WTC11 (cell line): Measurements from ENCODE around the gene CFAP251. TPM values are rescaled to one million over a fixed set of nuclear protein-coding genes. Genes with fewer than 3 reads are reported as not detected.

Experiments
- ATAC-seq: fragments of 200-7000 bp; cut with Tn5 transposase; 2 replicates; pipeline ENCODE4 v1.10.0; 2021; ENCODE audit warnings: mild to moderate bottlenecking, moderate library complexity
- CTCF ChIA-PET: fragments of 300-600 bp; sonication (Branson Sonifier 250); formaldehyde crosslinking; loops from one replicate; lab custom pipeline; 2021; ENCODE audit warnings: antibody characterized with exemption; lab: Charles Lee
- POLR2A ChIA-PET: fragments of 350-600 bp; sonication (Branson Sonifier 250); formaldehyde crosslinking; loops from one replicate; lab custom pipeline; 2021; ENCODE audit warnings: antibody characterized with exemption; lab: Charles Lee
- DNase-seq: peaks from one replicate; pipeline ENCODE4 v3.0.0; 2021; ENCODE audit warnings: low spot score
- H3K27ac Mint-ChIP-seq: 2 replicates; pipeline ENCODE4 v1.8.0; 2021; ENCODE audit warnings: mixed read lengths
- H3K27me3 Mint-ChIP-seq: 2 replicates; pipeline ENCODE4 v1.8.0; 2021; ENCODE audit warnings: low read depth, mild to moderate bottlenecking, moderate library complexity, mixed read lengths
- H3K36me3 Mint-ChIP-seq: 2 replicates; pipeline ENCODE4 v1.8.0; 2021; ENCODE audit warnings: mixed read lengths
- H3K4me1 Mint-ChIP-seq: 2 replicates; pipeline ENCODE4 v1.8.0; 2022; ENCODE audit warnings: mixed read lengths
- H3K4me3 Mint-ChIP-seq: 2 replicates; pipeline ENCODE4 v1.8.0; 2021; ENCODE audit warnings: mild to moderate bottlenecking, moderate library complexity, mixed read lengths
- H3K9me3 Mint-ChIP-seq: 2 replicates; pipeline ENCODE4 v1.8.0; 2021; ENCODE audit warnings: mixed read lengths
- ESRRA ChIP-seq: sonication (generic); formaldehyde crosslinking; IDR thresholded peaks from 2 replicates; pipeline ENCODE4 v1.8.1; 2022; ENCODE audit warnings: mild to moderate bottlenecking, missing genetic modification reagents, borderline replicate concordance
- FOXP1 ChIP-seq: sonication (generic); formaldehyde crosslinking; IDR thresholded peaks from 2 replicates; pipeline ENCODE4 v1.8.0; 2022; ENCODE audit warnings: missing genetic modification reagents, mild to moderate bottlenecking, moderate library complexity, borderline replicate concordance
- GRHL2 ChIP-seq: fragments of 250-450 bp; sonication (Bioruptor Pico); IDR thresholded peaks from 2 replicates; pipeline ENCODE4 v1.8.0; 2022; ENCODE audit warnings: mild to moderate bottlenecking, moderate library complexity; ENCODE audit not compliant: insufficient replicate concordance, severe bottlenecking
- MXD4 ChIP-seq: fragments of 250-450 bp; sonication (Bioruptor Pico); IDR thresholded peaks from 2 replicates; pipeline ENCODE4 v1.8.0; 2021; ENCODE audit warnings: mild to moderate bottlenecking, moderate library complexity, borderline replicate concordance
- NFE2L1 ChIP-seq: sonication (generic); formaldehyde crosslinking; IDR thresholded peaks from 2 replicates; pipeline ENCODE4 v1.8.1; 2023; ENCODE audit warnings: missing genetic modification reagents
- NR1H2 ChIP-seq: sonication (generic); formaldehyde crosslinking; IDR thresholded peaks from 2 replicates; pipeline ENCODE4 v1.9.0; 2021; ENCODE audit warnings: mild to moderate bottlenecking, moderate library complexity, missing genetic modification reagents
- RELA ChIP-seq: sonication (generic); formaldehyde crosslinking; IDR thresholded peaks from 2 replicates; pipeline ENCODE4 v1.8.1; 2022; ENCODE audit warnings: missing genetic modification reagents, mild to moderate bottlenecking, borderline replicate concordance
- SOX15 ChIP-seq: fragments of 250-450 bp; sonication (Bioruptor Pico); IDR thresholded peaks from 2 replicates; pipeline ENCODE4 v1.9.0; 2021; ENCODE audit warnings: mild to moderate bottlenecking
- SP1 ChIP-seq: sonication (generic); formaldehyde crosslinking; conservative IDR thresholded peaks from 2 replicates; pipeline ENCODE4 v1.8.1; 2022; ENCODE audit warnings: missing genetic modification reagents
- ZNF263 ChIP-seq: sonication (generic); formaldehyde crosslinking; IDR thresholded peaks from 2 replicates; pipeline ENCODE4 v1.8.1; 2022; ENCODE audit warnings: low read depth, mild to moderate bottlenecking, moderate library complexity, missing genetic modification reagents
- ZNF423 ChIP-seq: fragments of 250-450 bp; sonication (Bioruptor Pico); IDR thresholded peaks from 2 replicates; pipeline ENCODE4 v2.1.2; 2022; ENCODE audit warnings: mild to moderate bottlenecking, moderate library complexity
- total RNA-seq: library from RNA; stranded (reverse); gene quantifications from 3 replicates; pipeline ENCODE4 v1.2.3, GENCODE V29; 2021
- TF ChIP-seq, protein P1 (sequence below): sonication (generic); formaldehyde crosslinking; IDR thresholded peaks from 2 replicates; pipeline ENCODE4 v1.8.0; 2023; ENCODE audit warnings: missing genetic modification reagents, mild to moderate bottlenecking, borderline replicate concordance
- TF ChIP-seq, protein P2 (sequence below): fragments of 250-450 bp; sonication (Bioruptor Pico); IDR thresholded peaks from 2 replicates; pipeline ENCODE4 v1.9.0; 2021; ENCODE audit warnings: moderate library complexity, mild to moderate bottlenecking, inconsistent platforms, borderline replicate concordance
- TF ChIP-seq, protein P3 (sequence below): sonication (generic); formaldehyde crosslinking; IDR thresholded peaks from 2 replicates; pipeline ENCODE4 v1.8.1; 2022; ENCODE audit warnings: low read depth, mild to moderate bottlenecking, moderate library complexity, missing genetic modification reagents, borderline replicate concordance
- TF ChIP-seq, protein P4 (sequence below): sonication (generic); formaldehyde crosslinking; IDR thresholded peaks from 2 replicates; pipeline ENCODE4 v1.8.1; 2022; ENCODE audit warnings: mild to moderate bottlenecking, moderate library complexity, missing genetic modification reagents
- TF ChIP-seq, protein P5 (sequence below): sonication (generic); formaldehyde crosslinking; conservative IDR thresholded peaks from 2 replicates; pipeline ENCODE4 v1.8.1; 2023; ENCODE audit warnings: mild to moderate bottlenecking, low read depth, missing genetic modification reagents, moderate library complexity
- TF ChIP-seq, protein P6 (sequence below): fragments of 250-450 bp; sonication (Bioruptor Pico); IDR thresholded peaks from 2 replicates; pipeline ENCODE4 v1.9.0; 2021; ENCODE audit warnings: mild to moderate bottlenecking
- TF ChIP-seq, protein P7 (sequence below): sonication (generic); formaldehyde crosslinking; IDR thresholded peaks from 2 replicates; pipeline ENCODE4 v1.8.0; 2023; ENCODE audit warnings: missing genetic modification reagents

The CFAP251 gene
- total RNA-seq, 1 experiment from 2014 or later = 3.1 TPM

DNA sequence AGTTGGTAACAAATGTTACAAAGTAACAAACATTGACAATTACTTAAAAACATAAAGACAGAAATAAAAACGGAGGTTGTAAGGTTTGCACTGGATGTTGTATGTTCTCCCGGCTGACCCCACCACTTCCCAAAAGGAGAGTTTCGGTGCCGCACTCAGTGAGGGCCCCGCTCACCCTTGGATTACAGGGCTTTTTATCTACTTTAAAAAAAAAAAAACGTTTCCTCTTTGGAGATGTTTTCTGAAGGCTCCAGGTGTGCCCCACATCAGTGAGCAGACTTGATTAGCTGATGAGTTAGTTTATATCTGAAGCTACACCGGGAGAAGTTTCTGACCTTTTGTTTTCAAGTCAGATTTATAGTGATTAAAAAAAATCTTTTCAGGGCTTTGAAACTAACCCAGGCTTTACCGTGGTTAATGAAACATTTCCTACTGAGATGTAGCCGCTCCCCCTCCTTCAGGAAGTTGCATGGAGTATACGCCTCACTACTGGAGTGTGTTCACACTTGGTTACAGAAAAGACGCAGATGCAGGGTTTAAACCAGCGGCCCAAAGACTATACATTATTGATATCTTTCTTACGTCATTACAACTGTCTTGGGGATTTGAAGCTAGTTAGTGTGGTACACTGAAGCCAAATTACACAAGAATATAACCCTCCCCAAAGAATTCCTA lies 65.3 kb downstream of the CFAP251 start:
- Mint-ChIP-seq H3K9me3 (no peaks in the 10 kb centered on the region), H3K27ac (no peak overlapping the region), H3K36me3 (no peaks in the 10 kb centered on the region), H3K4me1 (peaks cover 6% of the 10 kb centered on the region), H3K4me3 (no peak overlapping the region), H3K27me3 (no peaks in the 10 kb centered on the region)
- CTCF ChIA-PET = interaction anchor here (0.6 kb wide), 2 partner anchors 373 to 619 kb away, joined by 3 read pairs; no protein-coding TSS in a partner anchor
- TF ChIP-seq ZNF263 (CRISPR knock-in tag) = no peak
- TF ChIP-seq SP1 (CRISPR knock-in tag) = no peak
- TF ChIP-seq, protein P1, sequence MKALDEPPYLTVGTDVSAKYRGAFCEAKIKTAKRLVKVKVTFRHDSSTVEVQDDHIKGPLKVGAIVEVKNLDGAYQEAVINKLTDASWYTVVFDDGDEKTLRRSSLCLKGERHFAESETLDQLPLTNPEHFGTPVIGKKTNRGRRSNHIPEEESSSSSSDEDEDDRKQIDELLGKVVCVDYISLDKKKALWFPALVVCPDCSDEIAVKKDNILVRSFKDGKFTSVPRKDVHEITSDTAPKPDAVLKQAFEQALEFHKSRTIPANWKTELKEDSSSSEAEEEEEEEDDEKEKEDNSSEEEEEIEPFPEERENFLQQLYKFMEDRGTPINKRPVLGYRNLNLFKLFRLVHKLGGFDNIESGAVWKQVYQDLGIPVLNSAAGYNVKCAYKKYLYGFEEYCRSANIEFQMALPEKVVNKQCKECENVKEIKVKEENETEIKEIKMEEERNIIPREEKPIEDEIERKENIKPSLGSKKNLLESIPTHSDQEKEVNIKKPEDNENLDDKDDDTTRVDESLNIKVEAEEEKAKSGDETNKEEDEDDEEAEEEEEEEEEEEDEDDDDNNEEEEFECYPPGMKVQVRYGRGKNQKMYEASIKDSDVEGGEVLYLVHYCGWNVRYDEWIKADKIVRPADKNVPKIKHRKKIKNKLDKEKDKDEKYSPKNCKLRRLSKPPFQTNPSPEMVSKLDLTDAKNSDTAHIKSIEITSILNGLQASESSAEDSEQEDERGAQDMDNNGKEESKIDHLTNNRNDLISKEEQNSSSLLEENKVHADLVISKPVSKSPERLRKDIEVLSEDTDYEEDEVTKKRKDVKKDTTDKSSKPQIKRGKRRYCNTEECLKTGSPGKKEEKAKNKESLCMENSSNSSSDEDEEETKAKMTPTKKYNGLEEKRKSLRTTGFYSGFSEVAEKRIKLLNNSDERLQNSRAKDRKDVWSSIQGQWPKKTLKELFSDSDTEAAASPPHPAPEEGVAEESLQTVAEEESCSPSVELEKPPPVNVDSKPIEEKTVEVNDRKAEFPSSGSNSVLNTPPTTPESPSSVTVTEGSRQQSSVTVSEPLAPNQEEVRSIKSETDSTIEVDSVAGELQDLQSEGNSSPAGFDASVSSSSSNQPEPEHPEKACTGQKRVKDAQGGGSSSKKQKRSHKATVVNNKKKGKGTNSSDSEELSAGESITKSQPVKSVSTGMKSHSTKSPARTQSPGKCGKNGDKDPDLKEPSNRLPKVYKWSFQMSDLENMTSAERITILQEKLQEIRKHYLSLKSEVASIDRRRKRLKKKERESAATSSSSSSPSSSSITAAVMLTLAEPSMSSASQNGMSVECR (CRISPR knock-in tag) = no peak
- TF ChIP-seq, protein P2, sequence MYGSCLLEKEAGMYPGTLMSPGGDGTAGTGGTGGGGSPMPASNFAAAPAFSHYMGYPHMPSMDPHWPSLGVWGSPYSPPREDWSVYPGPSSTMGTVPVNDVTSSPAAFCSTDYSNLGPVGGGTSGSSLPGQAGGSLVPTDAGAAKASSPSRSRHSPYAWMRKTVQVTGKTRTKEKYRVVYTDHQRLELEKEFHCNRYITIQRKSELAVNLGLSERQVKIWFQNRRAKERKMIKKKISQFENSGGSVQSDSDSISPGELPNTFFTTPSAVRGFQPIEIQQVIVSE (CRISPR knock-in tag) = no peak
- TF ChIP-seq, protein P3, sequence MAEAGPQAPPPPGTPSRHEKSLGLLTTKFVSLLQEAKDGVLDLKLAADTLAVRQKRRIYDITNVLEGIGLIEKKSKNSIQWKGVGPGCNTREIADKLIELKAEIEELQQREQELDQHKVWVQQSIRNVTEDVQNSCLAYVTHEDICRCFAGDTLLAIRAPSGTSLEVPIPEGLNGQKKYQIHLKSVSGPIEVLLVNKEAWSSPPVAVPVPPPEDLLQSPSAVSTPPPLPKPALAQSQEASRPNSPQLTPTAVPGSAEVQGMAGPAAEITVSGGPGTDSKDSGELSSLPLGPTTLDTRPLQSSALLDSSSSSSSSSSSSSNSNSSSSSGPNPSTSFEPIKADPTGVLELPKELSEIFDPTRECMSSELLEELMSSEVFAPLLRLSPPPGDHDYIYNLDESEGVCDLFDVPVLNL (CRISPR knock-in tag) = no peak
- TF ChIP-seq, protein P4, sequence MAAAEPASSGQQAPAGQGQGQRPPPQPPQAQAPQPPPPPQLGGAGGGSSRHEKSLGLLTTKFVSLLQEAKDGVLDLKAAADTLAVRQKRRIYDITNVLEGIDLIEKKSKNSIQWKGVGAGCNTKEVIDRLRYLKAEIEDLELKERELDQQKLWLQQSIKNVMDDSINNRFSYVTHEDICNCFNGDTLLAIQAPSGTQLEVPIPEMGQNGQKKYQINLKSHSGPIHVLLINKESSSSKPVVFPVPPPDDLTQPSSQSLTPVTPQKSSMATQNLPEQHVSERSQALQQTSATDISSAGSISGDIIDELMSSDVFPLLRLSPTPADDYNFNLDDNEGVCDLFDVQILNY (CRISPR knock-in tag) = no peak
- TF ChIP-seq GRHL2 (CRISPR knock-in tag) = no peak
- no peak for TF ChIP-seq ESRRA (CRISPR knock-in tag)
- TF ChIP-seq NFE2L1 (CRISPR knock-in tag) = no peak
- TF ChIP-seq NR1H2 (CRISPR knock-in tag) = no peak
- TF ChIP-seq, protein P5, sequence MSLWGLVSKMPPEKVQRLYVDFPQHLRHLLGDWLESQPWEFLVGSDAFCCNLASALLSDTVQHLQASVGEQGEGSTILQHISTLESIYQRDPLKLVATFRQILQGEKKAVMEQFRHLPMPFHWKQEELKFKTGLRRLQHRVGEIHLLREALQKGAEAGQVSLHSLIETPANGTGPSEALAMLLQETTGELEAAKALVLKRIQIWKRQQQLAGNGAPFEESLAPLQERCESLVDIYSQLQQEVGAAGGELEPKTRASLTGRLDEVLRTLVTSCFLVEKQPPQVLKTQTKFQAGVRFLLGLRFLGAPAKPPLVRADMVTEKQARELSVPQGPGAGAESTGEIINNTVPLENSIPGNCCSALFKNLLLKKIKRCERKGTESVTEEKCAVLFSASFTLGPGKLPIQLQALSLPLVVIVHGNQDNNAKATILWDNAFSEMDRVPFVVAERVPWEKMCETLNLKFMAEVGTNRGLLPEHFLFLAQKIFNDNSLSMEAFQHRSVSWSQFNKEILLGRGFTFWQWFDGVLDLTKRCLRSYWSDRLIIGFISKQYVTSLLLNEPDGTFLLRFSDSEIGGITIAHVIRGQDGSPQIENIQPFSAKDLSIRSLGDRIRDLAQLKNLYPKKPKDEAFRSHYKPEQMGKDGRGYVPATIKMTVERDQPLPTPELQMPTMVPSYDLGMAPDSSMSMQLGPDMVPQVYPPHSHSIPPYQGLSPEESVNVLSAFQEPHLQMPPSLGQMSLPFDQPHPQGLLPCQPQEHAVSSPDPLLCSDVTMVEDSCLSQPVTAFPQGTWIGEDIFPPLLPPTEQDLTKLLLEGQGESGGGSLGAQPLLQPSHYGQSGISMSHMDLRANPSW (CRISPR knock-in tag) = no peak
- TF ChIP-seq FOXP1 (CRISPR knock-in tag) = no peak
- no peak for TF ChIP-seq MXD4 (CRISPR knock-in tag)
- TF ChIP-seq, protein P6, sequence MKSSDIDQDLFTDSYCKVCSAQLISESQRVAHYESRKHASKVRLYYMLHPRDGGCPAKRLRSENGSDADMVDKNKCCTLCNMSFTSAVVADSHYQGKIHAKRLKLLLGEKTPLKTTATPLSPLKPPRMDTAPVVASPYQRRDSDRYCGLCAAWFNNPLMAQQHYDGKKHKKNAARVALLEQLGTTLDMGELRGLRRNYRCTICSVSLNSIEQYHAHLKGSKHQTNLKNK (CRISPR knock-in tag) = no peak
- TF ChIP-seq, protein P7, sequence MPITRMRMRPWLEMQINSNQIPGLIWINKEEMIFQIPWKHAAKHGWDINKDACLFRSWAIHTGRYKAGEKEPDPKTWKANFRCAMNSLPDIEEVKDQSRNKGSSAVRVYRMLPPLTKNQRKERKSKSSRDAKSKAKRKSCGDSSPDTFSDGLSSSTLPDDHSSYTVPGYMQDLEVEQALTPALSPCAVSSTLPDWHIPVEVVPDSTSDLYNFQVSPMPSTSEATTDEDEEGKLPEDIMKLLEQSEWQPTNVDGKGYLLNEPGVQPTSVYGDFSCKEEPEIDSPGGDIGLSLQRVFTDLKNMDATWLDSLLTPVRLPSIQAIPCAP (CRISPR knock-in tag) = no peak
- no peak for TF ChIP-seq RELA (CRISPR knock-in tag)
- TF ChIP-seq ZNF423 (CRISPR knock-in tag) = no peak
- TF ChIP-seq SOX15 (CRISPR knock-in tag) = no peak
- DNase-seq (no peak), ATAC-seq (no peak)
- POLR2A ChIA-PET = interaction anchor here (0.6 kb wide), 2 partner anchors 26 to 1818 kb away, joined by 3 to 6 read pairs; no protein-coding TSS in a partner anchor
